Stimulated activated CD4-positive, alpha-beta T cell treated with anti-CD3 and anti-CD28 coated beads, Interleukin-1b, Interleukin-23, amount 100 ng/mL, for 1 hour (primary cell): ENCODE data around the gene SLC25A17.
"Not testable (repeated sequence)": the region's sequence is repeated elsewhere in the genome, so short reads cannot be mapped to it uniquely, and the experiment has no call there.

Source experiments
- DNase-seq, 2 donors: peaks; one replicate each; pipeline ENCODE4 v3.0.0-alpha.2; 2020; ENCODE audit warnings: low read depth in 2 of 2

The SLC25A17 gene

GRCh38 chr22:40720538-40721256 lies 98.4 kb downstream of the SLC25A17 start:
- no peak for DNase-seq

GRCh38 chr22:40720156-40720537 lies 99.0 kb downstream of the SLC25A17 start:
- DNase-seq = not testable (repeated sequence)
